ENCODE data around the gene STXBP5L. TPM values are rescaled to one million over a fixed set of nuclear protein-coding genes. Genes with fewer than 3 reads are reported as not detected.

STXBP5L gene
- total RNA-seq = under 1 TPM; 0.29 to 0.99 (median 0.56) TPM

DNA sequence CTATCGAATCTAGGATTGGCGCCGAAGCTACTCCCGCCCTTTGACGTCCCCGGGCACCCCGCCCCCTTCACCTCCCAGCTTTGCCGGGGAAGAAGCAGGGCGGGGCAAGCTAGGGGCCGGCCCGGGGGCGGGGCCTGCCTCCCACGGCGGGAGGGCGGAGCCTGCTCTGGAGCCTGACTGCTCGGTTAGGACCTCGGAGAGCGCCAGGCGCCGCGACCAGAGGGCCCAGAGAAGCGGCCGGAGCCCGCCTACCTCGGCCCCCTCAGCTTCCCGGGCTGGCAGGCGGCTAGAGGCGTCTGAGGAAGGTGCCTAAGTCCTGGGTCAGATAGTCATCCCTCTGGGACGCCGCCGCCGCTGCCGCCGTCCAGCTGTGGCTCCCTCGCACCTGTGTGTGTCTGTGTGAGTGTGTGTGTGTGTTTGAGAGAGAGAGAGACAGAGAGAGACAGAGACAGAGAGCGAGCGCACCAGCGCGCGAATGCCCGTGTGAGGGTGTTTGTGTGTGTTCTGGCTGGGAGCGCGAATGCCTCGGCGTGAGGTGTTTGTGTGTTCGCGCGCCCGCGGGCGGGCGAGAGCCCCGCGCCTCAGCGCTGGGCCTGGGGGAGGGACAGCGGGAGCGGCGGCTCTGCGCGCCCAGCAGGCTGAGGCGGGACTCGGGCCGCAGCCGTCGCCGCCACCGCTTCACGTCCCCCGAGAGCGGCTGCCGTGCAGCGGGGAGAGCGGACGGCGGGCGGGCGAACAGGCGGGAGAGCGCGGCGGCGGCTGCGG lies at the start of gene STXBP5L:
STXBP5L (plus strand) TSS at position 176 of the 765 bp plus-strand sequence. CDS start 1,374 bp downstream, outside the sequence.
- peaks cover 6 to 27% (median 24%) of the 10 kb centered on the region in 4 donors for H3K4me1 ChIP-seq
- H3K27me3 ChIP-seq = peaks cover 0 to 41% (median 0%) of the 10 kb centered on the region in 4 donors
- no peaks in the 10 kb centered on the region for H3K9me3 ChIP-seq
- TF ChIP-seq POLR2AphosphoS5 (IDR thresholded peaks at IDR 0.05) (peak; percentile 14 to 36), EP300 (IDR thresholded peaks at IDR 0.05) (no peak)
- H3K27ac ChIP-seq (replicated peaks in 1 of 4) = peak within 1 kb of the TSS in 3 of 4 donors; percentile 47 to 60 (median 49)
- peak within 1 kb of the TSS; percentile 58 to 68 (median 60) for H3K4me3 ChIP-seq
- no peak for DNase-seq (ENCODE audit: extremely low spot score)
- H3K36me3 ChIP-seq = no peaks in the 10 kb centered on the region
- 1% methylated on average over 59 of the region's 83 CpGs for WGBS
- intact Hi-C loops (cut with DNase I) = no loop called here

DNA sequence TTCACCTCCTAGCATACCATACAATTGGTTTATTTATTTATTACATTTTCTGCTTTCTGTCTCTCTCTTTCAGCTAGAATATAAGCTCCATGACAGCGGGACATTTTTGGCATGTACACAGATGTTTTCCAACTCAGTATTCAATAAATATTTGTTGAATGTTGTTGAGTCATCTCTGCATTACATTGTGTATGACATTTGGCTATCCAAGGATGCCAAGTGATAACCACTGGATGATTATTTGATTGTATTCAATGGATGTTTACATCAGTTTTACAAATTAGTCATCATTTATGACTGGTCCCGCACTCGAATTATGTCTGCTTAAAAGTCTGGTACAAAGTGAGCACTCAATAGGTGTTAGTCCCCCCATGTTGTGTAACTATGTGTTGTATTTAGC lies 49.5 kb upstream of the STXBP5L start:
- peaks cover 0 to 14% (median 9%) of the 10 kb centered on the region in 4 donors for H3K4me1 ChIP-seq
- H3K36me3 ChIP-seq = no peaks in the 10 kb centered on the region
- no peaks in the 10 kb centered on the region for H3K9me3 ChIP-seq
- H3K4me3 ChIP-seq = no peak overlapping the region
- no peaks in the 10 kb centered on the region for H3K27me3 ChIP-seq
- no peak for TF ChIP-seq EP300 (IDR thresholded peaks at IDR 0.05)
- TF ChIP-seq POLR2AphosphoS5 (IDR thresholded peaks at IDR 0.05) = no peak
- TF ChIP-seq POLR2A (IDR thresholded peaks at IDR 0.05; ENCODE audit: low read depth) = no peak
- TF ChIP-seq, protein P1, sequence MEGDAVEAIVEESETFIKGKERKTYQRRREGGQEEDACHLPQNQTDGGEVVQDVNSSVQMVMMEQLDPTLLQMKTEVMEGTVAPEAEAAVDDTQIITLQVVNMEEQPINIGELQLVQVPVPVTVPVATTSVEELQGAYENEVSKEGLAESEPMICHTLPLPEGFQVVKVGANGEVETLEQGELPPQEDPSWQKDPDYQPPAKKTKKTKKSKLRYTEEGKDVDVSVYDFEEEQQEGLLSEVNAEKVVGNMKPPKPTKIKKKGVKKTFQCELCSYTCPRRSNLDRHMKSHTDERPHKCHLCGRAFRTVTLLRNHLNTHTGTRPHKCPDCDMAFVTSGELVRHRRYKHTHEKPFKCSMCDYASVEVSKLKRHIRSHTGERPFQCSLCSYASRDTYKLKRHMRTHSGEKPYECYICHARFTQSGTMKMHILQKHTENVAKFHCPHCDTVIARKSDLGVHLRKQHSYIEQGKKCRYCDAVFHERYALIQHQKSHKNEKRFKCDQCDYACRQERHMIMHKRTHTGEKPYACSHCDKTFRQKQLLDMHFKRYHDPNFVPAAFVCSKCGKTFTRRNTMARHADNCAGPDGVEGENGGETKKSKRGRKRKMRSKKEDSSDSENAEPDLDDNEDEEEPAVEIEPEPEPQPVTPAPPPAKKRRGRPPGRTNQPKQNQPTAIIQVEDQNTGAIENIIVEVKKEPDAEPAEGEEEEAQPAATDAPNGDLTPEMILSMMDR (IDR thresholded peaks at IDR 0.05) = no peak
- H3K27ac ChIP-seq (replicated peaks in 1 of 4) = no peak overlapping the region
- intact Hi-C loops (cut with DNase I) = no loop called here
- 87% methylated on average over 3 of the region's 3 CpGs for WGBS
- DNase-seq (ENCODE audit: extremely low spot score) = no peak

DNA sequence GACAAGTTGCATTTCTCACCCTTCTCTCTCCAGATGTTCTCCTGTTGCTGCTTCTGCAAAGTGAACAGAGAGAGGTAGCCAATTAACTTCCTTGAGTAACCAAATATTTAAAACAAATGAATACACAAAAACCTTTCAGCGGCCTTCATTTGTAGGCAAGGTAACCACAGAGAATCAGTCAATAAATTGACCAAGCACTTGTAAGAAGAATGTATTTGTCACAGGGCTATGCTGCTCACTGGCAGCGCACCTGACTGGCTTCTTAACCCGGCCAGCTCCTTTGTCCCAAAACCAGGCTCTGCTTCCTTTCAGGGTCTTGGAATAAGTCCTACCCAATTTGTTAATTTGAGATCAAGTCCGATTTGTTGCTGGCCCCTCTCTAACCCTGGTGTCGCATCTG lies 43.5 kb upstream of the STXBP5L start:
- Histone ChIP-seq H3K4me1 (no peaks in the 10 kb centered on the region), H3K36me3 (no peaks in the 10 kb centered on the region), H3K4me3 (no peak overlapping the region), H3K27me3 (no peaks in the 10 kb centered on the region), H3K27ac (replicated peaks in 1 of 4) (no peak overlapping the region), H3K9me3 (no peaks in the 10 kb centered on the region)
- no peak for DNase-seq (ENCODE audit: extremely low spot score)
- TF ChIP-seq EP300 (IDR thresholded peaks at IDR 0.05) (no peak), POLR2A (IDR thresholded peaks at IDR 0.05; ENCODE audit: low read depth) (no peak), POLR2AphosphoS5 (IDR thresholded peaks at IDR 0.05) (no peak)
- TF ChIP-seq, protein P1 (IDR thresholded peaks at IDR 0.05) = no peak
- intact Hi-C loops (cut with DNase I) = no loop called here
- WGBS = 80% methylated on average over 5 of the region's 5 CpGs

DNA sequence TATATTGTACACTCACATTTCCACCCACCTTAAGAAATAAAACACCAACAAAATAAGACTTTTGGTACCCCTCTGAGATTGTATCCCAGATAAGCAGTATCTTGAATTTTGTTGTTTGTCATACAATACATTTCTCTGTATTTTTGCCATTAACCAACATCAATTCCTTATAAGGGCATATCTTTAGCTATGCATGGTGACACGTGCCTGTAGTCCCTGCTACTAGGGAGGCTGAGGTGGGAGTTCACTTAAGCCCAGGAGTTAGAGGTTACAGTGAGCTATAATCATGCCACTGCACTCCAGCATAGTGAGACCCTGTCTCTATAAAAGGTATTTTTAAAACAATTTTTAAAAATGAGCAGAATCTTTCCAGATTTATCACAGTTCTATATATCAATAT lies 32.5 kb upstream of the STXBP5L start:
- no peak for DNase-seq (ENCODE audit: extremely low spot score)
- Histone ChIP-seq H3K9me3 (no peaks in the 10 kb centered on the region), H3K4me1 (no peaks in the 10 kb centered on the region), H3K27me3 (no peaks in the 10 kb centered on the region), H3K27ac (replicated peaks in 1 of 4) (no peak overlapping the region), H3K36me3 (no peaks in the 10 kb centered on the region), H3K4me3 (no peak overlapping the region)
- TF ChIP-seq POLR2A (IDR thresholded peaks at IDR 0.05; ENCODE audit: low read depth) (no peak), EP300 (IDR thresholded peaks at IDR 0.05) (no peak), POLR2AphosphoS5 (IDR thresholded peaks at IDR 0.05) (no peak)
- TF ChIP-seq, protein P1 (IDR thresholded peaks at IDR 0.05) = no peak
- WGBS = 61% methylated on average over 1 of the region's 1 CpG
- intact Hi-C loops (cut with DNase I) = no loop called here

DNA sequence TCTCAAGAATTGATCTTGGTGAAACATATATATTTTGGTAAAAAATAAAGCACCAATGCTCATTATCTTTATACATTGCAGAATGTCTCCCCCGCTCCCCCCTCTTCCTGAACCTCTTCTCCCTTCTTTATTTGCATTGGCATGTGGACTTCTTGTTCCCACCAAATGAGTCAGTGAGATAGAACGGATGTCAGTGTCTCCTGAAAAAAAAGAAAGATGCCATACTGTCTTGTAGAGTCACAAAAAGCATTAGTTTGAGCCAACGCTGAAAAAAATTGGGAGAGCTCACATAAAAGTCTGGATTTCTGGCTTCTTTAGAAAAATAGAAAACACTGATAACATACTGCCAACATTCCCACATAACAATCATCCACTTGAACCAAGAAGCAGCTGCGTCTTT lies 32.0 kb upstream of the STXBP5L start:
- no peaks in the 10 kb centered on the region for H3K9me3 ChIP-seq
- intact Hi-C loops (cut with DNase I) = no loop called here
- no peak overlapping the region for H3K27ac ChIP-seq (replicated peaks in 1 of 4)
- DNase-seq (ENCODE audit: extremely low spot score) = no peak
- no peaks in the 10 kb centered on the region for H3K36me3 ChIP-seq
- H3K4me1 ChIP-seq = no peaks in the 10 kb centered on the region
- H3K4me3 ChIP-seq = no peak overlapping the region
- TF ChIP-seq POLR2AphosphoS5 (IDR thresholded peaks at IDR 0.05) (no peak), POLR2A (IDR thresholded peaks at IDR 0.05; ENCODE audit: low read depth) (no peak), EP300 (IDR thresholded peaks at IDR 0.05) (no peak)
- TF ChIP-seq, protein P1 (IDR thresholded peaks at IDR 0.05) = no peak
- 60% methylated on average over 4 of the region's 4 CpGs for WGBS
- H3K27me3 ChIP-seq = no peaks in the 10 kb centered on the region

Measured in esophagus muscularis mucosa (tissue), 4 donors.